Gastroesophageal sphincter (tissue), 3 donors: Measurements from ENCODE around the gene GRK3.

ENCODE experiments used
- CTCF ChIP-seq, 4 experiments: fragments of 200-600 bp in 2 of 4; fragments of 450-650 bp in 2 of 4; sonication (generic) in 1 of 4; IDR thresholded peaks; one replicate each; pipeline ENCODE4 v1.5.1; 2017 to 2019; ENCODE audit warnings: antibody characterized with exemption in 4 of 4, mild to moderate bottlenecking in 2 of 4, moderate library complexity in 2 of 4
- POLR2A ChIP-seq, 2 donors: fragments of 450-650 bp; IDR thresholded peaks; one replicate each; pipeline ENCODE4 v1.6.1; 2017; ENCODE audit warnings: antibody characterized with exemption in 2 of 2, mild to moderate bottlenecking in 2 of 2, moderate library complexity in 1 of 2
- POLR2AphosphoS5 ChIP-seq: sonication (generic); formaldehyde crosslinking; IDR thresholded peaks from one replicate; pipeline ENCODE4 v1.6.1; 2017; ENCODE audit warnings: antibody characterized with exemption

GRCh38 chr22:25663654-25664053, 99.2 kb downstream of the GRK3 start:
- TF ChIP-seq CTCF (IDR thresholded peaks at IDR 0.05) (no peak), POLR2A (IDR thresholded peaks at IDR 0.05) (no peak), POLR2AphosphoS5 (no peak)
